Ovary (tissue), 3 donors: Measurements from ENCODE around the gene UGT1A10.

Experiments used
- EP300 ChIP-seq: sonication (generic); formaldehyde crosslinking; IDR thresholded peaks from one replicate; pipeline ENCODE4 v1.6.1; 2017; ENCODE audit warnings: antibody characterized with exemption
- POLR2A ChIP-seq: fragments of 450-650 bp; IDR thresholded peaks from one replicate; pipeline ENCODE4 v1.6.1; 2017; ENCODE audit warnings: antibody characterized with exemption, mild to moderate bottlenecking, moderate library complexity
- TF ChIP-seq, protein P1 (sequence below), 3 donors: fragments of 450-650 bp in 2 of 3; fragments of 200-600 bp in 1 of 3; IDR thresholded peaks; one replicate each; pipeline versions ENCODE4 v1.5.1 to v1.8.0; 2016 to 2022; ENCODE audit warnings: antibody characterized with exemption in 3 of 3, mild to moderate bottlenecking in 1 of 3
- donor health status: DM: no; HTN: no; CAD: no.

DNA sequence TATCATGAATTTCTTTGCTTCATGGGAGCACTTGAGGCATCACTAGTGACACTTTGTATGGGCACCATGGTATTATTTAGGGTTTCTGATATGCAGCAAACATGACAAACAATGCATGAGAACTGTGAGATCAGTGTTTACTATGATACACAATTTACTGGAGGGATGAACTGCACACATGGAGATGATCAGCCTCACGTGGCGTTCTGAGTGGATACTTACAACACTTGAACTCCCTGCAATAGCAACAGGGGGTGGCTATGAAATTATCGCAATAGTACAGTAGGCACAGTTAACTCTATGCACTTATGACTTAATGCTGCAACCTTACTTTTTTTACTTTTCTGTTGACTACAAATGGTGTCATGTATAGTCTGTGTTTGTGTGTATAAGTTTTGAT is 37.3 kb upstream of the UGT1A10 start:
- TF ChIP-seq, protein P1, sequence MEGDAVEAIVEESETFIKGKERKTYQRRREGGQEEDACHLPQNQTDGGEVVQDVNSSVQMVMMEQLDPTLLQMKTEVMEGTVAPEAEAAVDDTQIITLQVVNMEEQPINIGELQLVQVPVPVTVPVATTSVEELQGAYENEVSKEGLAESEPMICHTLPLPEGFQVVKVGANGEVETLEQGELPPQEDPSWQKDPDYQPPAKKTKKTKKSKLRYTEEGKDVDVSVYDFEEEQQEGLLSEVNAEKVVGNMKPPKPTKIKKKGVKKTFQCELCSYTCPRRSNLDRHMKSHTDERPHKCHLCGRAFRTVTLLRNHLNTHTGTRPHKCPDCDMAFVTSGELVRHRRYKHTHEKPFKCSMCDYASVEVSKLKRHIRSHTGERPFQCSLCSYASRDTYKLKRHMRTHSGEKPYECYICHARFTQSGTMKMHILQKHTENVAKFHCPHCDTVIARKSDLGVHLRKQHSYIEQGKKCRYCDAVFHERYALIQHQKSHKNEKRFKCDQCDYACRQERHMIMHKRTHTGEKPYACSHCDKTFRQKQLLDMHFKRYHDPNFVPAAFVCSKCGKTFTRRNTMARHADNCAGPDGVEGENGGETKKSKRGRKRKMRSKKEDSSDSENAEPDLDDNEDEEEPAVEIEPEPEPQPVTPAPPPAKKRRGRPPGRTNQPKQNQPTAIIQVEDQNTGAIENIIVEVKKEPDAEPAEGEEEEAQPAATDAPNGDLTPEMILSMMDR (IDR thresholded peaks at IDR 0.05) = no peak
- TF ChIP-seq POLR2A = no peak
- no peak for TF ChIP-seq EP300
